ENCODE measurements around the gene SYNE2. TPM values are rescaled to one million over a fixed set of nuclear protein-coding genes. Genes with fewer than 3 reads are reported as not detected.

SYNE2 gene
- polyA plus RNA-seq, 1 donor from 2014 or later, result 82.3 TPM

DNA sequence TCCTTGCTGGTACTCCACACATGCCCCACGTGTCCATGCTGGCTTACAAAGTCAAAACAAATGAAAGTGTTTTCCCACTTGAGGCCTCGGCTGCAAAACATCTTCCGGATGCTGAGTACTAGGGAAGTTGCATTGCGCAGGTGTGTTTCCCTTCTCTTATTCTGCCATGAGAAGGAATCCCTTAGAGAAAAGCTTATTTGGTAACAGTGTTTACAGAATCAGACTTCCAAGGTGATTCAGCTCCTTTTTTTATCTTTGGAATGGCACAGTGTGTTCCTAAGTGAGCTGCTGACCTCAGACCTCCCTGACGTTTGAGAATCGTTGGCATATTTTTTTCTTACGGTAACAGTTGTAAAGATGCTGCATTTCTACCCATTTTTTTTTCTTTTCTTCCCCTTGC, 230.0 kb downstream of the SYNE2 start:
- TF ChIP-seq RAD21 (conservative IDR thresholded peaks at IDR 0.05) (no peak), TAF1 (IDR thresholded peaks at IDR 0.05; ENCODE audit: low read depth) (no peak), MXI1 (conservative IDR thresholded peaks at IDR 0.05; ENCODE audit: poor library complexity, severe bottlenecking) (no peak), EZH2 (IDR thresholded peaks at IDR 0.05; ENCODE audit: borderline replicate concordance, insufficient read depth, low read length, poor library complexity, severe bottlenecking) (no peak), EP300 (conservative IDR thresholded peaks at IDR 0.05; ENCODE audit: poor library complexity, severe bottlenecking) (no peak), POLR2AphosphoS5 (IDR thresholded peaks at IDR 0.05) (no peak), SMC3 (conservative IDR thresholded peaks at IDR 0.05; ENCODE audit: poor library complexity) (no peak)
- TF ChIP-seq, protein P1, sequence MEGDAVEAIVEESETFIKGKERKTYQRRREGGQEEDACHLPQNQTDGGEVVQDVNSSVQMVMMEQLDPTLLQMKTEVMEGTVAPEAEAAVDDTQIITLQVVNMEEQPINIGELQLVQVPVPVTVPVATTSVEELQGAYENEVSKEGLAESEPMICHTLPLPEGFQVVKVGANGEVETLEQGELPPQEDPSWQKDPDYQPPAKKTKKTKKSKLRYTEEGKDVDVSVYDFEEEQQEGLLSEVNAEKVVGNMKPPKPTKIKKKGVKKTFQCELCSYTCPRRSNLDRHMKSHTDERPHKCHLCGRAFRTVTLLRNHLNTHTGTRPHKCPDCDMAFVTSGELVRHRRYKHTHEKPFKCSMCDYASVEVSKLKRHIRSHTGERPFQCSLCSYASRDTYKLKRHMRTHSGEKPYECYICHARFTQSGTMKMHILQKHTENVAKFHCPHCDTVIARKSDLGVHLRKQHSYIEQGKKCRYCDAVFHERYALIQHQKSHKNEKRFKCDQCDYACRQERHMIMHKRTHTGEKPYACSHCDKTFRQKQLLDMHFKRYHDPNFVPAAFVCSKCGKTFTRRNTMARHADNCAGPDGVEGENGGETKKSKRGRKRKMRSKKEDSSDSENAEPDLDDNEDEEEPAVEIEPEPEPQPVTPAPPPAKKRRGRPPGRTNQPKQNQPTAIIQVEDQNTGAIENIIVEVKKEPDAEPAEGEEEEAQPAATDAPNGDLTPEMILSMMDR (IDR thresholded peaks at IDR 0.05; ENCODE audit: poor library complexity, severe bottlenecking), result no peak
- TF ChIP-seq, protein P2, sequence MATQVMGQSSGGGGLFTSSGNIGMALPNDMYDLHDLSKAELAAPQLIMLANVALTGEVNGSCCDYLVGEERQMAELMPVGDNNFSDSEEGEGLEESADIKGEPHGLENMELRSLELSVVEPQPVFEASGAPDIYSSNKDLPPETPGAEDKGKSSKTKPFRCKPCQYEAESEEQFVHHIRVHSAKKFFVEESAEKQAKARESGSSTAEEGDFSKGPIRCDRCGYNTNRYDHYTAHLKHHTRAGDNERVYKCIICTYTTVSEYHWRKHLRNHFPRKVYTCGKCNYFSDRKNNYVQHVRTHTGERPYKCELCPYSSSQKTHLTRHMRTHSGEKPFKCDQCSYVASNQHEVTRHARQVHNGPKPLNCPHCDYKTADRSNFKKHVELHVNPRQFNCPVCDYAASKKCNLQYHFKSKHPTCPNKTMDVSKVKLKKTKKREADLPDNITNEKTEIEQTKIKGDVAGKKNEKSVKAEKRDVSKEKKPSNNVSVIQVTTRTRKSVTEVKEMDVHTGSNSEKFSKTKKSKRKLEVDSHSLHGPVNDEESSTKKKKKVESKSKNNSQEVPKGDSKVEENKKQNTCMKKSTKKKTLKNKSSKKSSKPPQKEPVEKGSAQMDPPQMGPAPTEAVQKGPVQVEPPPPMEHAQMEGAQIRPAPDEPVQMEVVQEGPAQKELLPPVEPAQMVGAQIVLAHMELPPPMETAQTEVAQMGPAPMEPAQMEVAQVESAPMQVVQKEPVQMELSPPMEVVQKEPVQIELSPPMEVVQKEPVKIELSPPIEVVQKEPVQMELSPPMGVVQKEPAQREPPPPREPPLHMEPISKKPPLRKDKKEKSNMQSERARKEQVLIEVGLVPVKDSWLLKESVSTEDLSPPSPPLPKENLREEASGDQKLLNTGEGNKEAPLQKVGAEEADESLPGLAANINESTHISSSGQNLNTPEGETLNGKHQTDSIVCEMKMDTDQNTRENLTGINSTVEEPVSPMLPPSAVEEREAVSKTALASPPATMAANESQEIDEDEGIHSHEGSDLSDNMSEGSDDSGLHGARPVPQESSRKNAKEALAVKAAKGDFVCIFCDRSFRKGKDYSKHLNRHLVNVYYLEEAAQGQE (IDR thresholded peaks at IDR 0.05; ENCODE audit: borderline replicate concordance), result no peak
- no peaks in the 10 kb centered on the region for H3K79me2 ChIP-seq (replicated peaks; ENCODE audit: insufficient read depth, low read length)
- H3K9ac ChIP-seq (ENCODE audit: low read length), result no peak overlapping the region
- H3F3A ChIP-seq (ENCODE audit: insufficient read depth, low read length, poor library complexity, severe bottlenecking), result no peaks in the 10 kb centered on the region
- no peak overlapping the region for H3K4me3 ChIP-seq (ENCODE audit: low read length)
- H3K4me2 ChIP-seq (ENCODE audit: low read length), result no peak overlapping the region
- H3K9me2 ChIP-seq (ENCODE audit: insufficient read depth, low read length), result no peaks in the 10 kb centered on the region
- no peaks in the 10 kb centered on the region for H3K27me3 ChIP-seq (ENCODE audit: insufficient read depth, low read depth, low read length)
- H2AFZ ChIP-seq (ENCODE audit: low read depth, low read length), result no peak overlapping the region
- no peak overlapping the region for H3K27ac ChIP-seq (ENCODE audit: low read length)
- H3K36me3 ChIP-seq (ENCODE audit: insufficient read depth, low read length), result no peaks in the 10 kb centered on the region
- no peaks in the 10 kb centered on the region for H4K20me1 ChIP-seq (ENCODE audit: insufficient read depth)
- no peaks in the 10 kb centered on the region for H3K9me3 ChIP-seq (ENCODE audit: low read length)

DNA sequence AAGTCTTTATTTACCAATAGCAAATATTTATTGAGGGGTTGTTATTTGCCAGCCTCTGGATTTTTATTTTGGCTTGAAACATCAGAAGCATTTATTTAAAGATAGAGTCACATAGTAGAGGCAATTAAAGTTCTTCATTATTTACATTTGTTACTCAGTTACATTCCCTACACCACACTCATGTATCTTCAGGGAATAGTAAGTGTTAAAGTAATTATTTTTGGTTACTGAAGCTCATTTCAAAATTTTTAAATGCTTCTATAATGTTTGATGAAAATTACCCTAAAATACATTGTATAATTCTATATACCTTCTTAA, 235.8 kb downstream of the SYNE2 start:
- no peak overlapping the region for H3K4me2 ChIP-seq (ENCODE audit: low read length)
- no peak overlapping the region for H3K27ac ChIP-seq (ENCODE audit: low read length)
- no peaks in the 10 kb centered on the region for H3F3A ChIP-seq (ENCODE audit: insufficient read depth, low read length, poor library complexity, severe bottlenecking)
- no peak for TF ChIP-seq EZH2 (IDR thresholded peaks at IDR 0.05; ENCODE audit: borderline replicate concordance, insufficient read depth, low read length, poor library complexity, severe bottlenecking)
- TF ChIP-seq, protein P2 (IDR thresholded peaks at IDR 0.05; ENCODE audit: borderline replicate concordance), result no peak
- TF ChIP-seq, protein P1 (IDR thresholded peaks at IDR 0.05; ENCODE audit: poor library complexity, severe bottlenecking), result no peak
- no peak for TF ChIP-seq POLR2AphosphoS5 (IDR thresholded peaks at IDR 0.05)
- no peak for TF ChIP-seq RAD21 (conservative IDR thresholded peaks at IDR 0.05)
- no peak for TF ChIP-seq TAF1 (IDR thresholded peaks at IDR 0.05; ENCODE audit: low read depth)
- TF ChIP-seq MXI1 (conservative IDR thresholded peaks at IDR 0.05; ENCODE audit: poor library complexity, severe bottlenecking), result no peak
- TF ChIP-seq EP300 (conservative IDR thresholded peaks at IDR 0.05; ENCODE audit: poor library complexity, severe bottlenecking), result no peak
- no peak for TF ChIP-seq SMC3 (conservative IDR thresholded peaks at IDR 0.05; ENCODE audit: poor library complexity)
- no peaks in the 10 kb centered on the region for H3K9me3 ChIP-seq (ENCODE audit: low read length)
- H3K36me3 ChIP-seq (ENCODE audit: insufficient read depth, low read length), result no peaks in the 10 kb centered on the region
- no peaks in the 10 kb centered on the region for H3K79me2 ChIP-seq (replicated peaks; ENCODE audit: insufficient read depth, low read length)
- H3K9ac ChIP-seq (ENCODE audit: low read length), result no peak overlapping the region
- no peaks in the 10 kb centered on the region for H3K9me2 ChIP-seq (ENCODE audit: insufficient read depth, low read length)
- H2AFZ ChIP-seq (ENCODE audit: low read depth, low read length), result no peak overlapping the region
- no peaks in the 10 kb centered on the region for H3K27me3 ChIP-seq (ENCODE audit: insufficient read depth, low read depth, low read length)
- no peak overlapping the region for H3K4me3 ChIP-seq (ENCODE audit: low read length)
- no peaks in the 10 kb centered on the region for H4K20me1 ChIP-seq (ENCODE audit: insufficient read depth)

Data from neural cell (in vitro differentiated cells).